CD14-positive monocyte (primary cell): ENCODE measurements around the gene RGCC. TPM values are rescaled to one million over a fixed set of nuclear protein-coding genes. Genes with fewer than 3 reads are reported as not detected.
A peak's percentile ranks its signal among the peaks of the same experiment; 100 is the strongest.

Experiments used
- DNase-seq, 3 donors: peaks; one replicate each; pipeline ENCODE4 v3.0.0-alpha.2; 2011 to 2022
- H2AFZ ChIP-seq: 2 replicates; pipeline ENCODE4 v1.6.0; 2012; ENCODE audit warnings: mild to moderate bottlenecking, low read depth, low read length, inconsistent platforms; ENCODE audit not compliant: insufficient read depth, poor library complexity, severe bottlenecking
- H3K27ac ChIP-seq, 2 donors: 1 replicate in 1 of 2; 2 replicates in 1 of 2; pipeline ENCODE4 v1.5.1; 2012 to 2013; ENCODE audit warnings: low read length in 2 of 2, control low read depth in 1 of 2, inconsistent platforms in 1 of 2, low read depth in 1 of 2, mild to moderate bottlenecking in 1 of 2
- H3K27me3 ChIP-seq, 2 donors: one replicate each; pipeline versions ENCODE4 v1.6.0 to v1.6.1; 2011 to 2013; ENCODE audit warnings: low read length in 2 of 2; ENCODE audit not compliant: control insufficient read depth in 2 of 2, insufficient read depth in 2 of 2
- H3K36me3 ChIP-seq, 2 donors: replicated peaks in 1 of 2; 1 replicate in 1 of 2; 2 replicates in 1 of 2; pipeline versions ENCODE4 v1.5.1 to v1.6.1; 2012 to 2013; ENCODE audit warnings: low read length in 2 of 2, control low read depth in 1 of 2, inconsistent platforms in 1 of 2, mild to moderate bottlenecking in 1 of 2; ENCODE audit not compliant: insufficient read depth in 2 of 2, control insufficient read depth in 1 of 2
- H3K4me1 ChIP-seq, 2 donors: 1 replicate in 1 of 2; 2 replicates in 1 of 2; pipeline versions ENCODE4 v1.5.1 to v1.6.1; 2012 to 2013; ENCODE audit warnings: low read length in 2 of 2, control low read depth in 1 of 2, inconsistent platforms in 1 of 2, mild to moderate bottlenecking in 1 of 2, moderate library complexity in 1 of 2; ENCODE audit not compliant: insufficient read depth in 2 of 2, control insufficient read depth in 1 of 2
- H3K4me2 ChIP-seq: replicated peaks from 2 replicates; pipeline ENCODE3; 2012; ENCODE audit warnings: low read length, moderate library complexity, mild to moderate bottlenecking; ENCODE audit not compliant: poor library complexity, severe bottlenecking; ENCODE audit errors: extremely low read depth
- H3K4me3 ChIP-seq, 3 experiments: fragments of 200-600 bp in 1 of 3; sonication (generic) in 1 of 3; replicated peaks in 1 of 3; 1 replicate in 2 of 3; 2 replicates in 1 of 3; pipeline ENCODE4 v1.5.1; 2011 to 2013; ENCODE audit warnings: low read length in 3 of 3, mild to moderate bottlenecking in 3 of 3, control low read depth in 2 of 3, low read depth in 2 of 3, inconsistent platforms in 1 of 3, moderate library complexity in 1 of 3
- H3K79me2 ChIP-seq: 2 replicates; pipeline ENCODE4 v1.6.0; 2012; ENCODE audit warnings: mild to moderate bottlenecking, control low read depth, inconsistent platforms, low read length, moderate library complexity; ENCODE audit not compliant: insufficient read depth
- H3K9ac ChIP-seq: 2 replicates; pipeline ENCODE4 v1.6.0; 2017; ENCODE audit warnings: low read length, mild to moderate bottlenecking; ENCODE audit not compliant: insufficient read depth, poor library complexity, severe bottlenecking
- H3K9me3 ChIP-seq, 2 donors: replicated peaks in 1 of 2; 1 replicate in 1 of 2; 2 replicates in 1 of 2; pipeline versions ENCODE4 v1.5.1 to v1.6.1; 2012 to 2013; ENCODE audit warnings: low read length in 2 of 2, control low read depth in 1 of 2; ENCODE audit not compliant: control insufficient read depth in 1 of 2, insufficient read depth in 1 of 2
- H4K20me1 ChIP-seq: 2 replicates; pipeline ENCODE4 v1.6.0; 2012; ENCODE audit warnings: mild to moderate bottlenecking, low read length, control low read depth, moderate library complexity; ENCODE audit not compliant: insufficient read depth
- H3K27ac Mint-ChIP-seq, 7 donors: one replicate each; pipeline ENCODE4 v1.8.0; 2020; ENCODE audit warnings: mild to moderate bottlenecking in 7 of 7, mixed read lengths in 7 of 7, moderate library complexity in 6 of 7, inconsistent platforms in 2 of 7
- H3K27me3 Mint-ChIP-seq, 3 donors: one replicate each; pipeline ENCODE4 v1.8.0; 2021 to 2022; ENCODE audit warnings: low read depth in 3 of 3, mild to moderate bottlenecking in 3 of 3, mixed read lengths in 3 of 3, moderate library complexity in 3 of 3, inconsistent platforms in 1 of 3
- H3K36me3 Mint-ChIP-seq, 2 donors: one replicate each; pipeline ENCODE4 v1.8.0; 2020; ENCODE audit warnings: mixed read lengths in 2 of 2, inconsistent platforms in 1 of 2, mild to moderate bottlenecking in 1 of 2
- H3K4me1 Mint-ChIP-seq: one replicate; pipeline ENCODE4 v1.8.0; 2020; ENCODE audit warnings: mild to moderate bottlenecking, mixed read lengths
- H3K4me3 Mint-ChIP-seq, 2 donors: one replicate each; pipeline ENCODE4 v1.8.0; 2020; ENCODE audit warnings: mild to moderate bottlenecking in 2 of 2, mixed read lengths in 2 of 2, moderate library complexity in 1 of 2
- H3K9me3 Mint-ChIP-seq, 7 donors: one replicate each; pipeline ENCODE4 v1.8.0; 2020 to 2022; ENCODE audit warnings: mixed read lengths in 7 of 7, mild to moderate bottlenecking in 6 of 7, moderate library complexity in 6 of 7, inconsistent platforms in 2 of 7
- CTCF ChIP-seq: fragments of 200-600 bp; IDR thresholded peaks from one replicate; pipeline ENCODE4 v1.8.0; 2022; ENCODE audit warnings: antibody characterized with exemption, mild to moderate bottlenecking
- WGBS: methylation state at CpG from one replicate; pipeline ENCODE4 v1.1.5; 2013; ENCODE audit warnings: missing lambda C conversion rate; ENCODE audit not compliant: insufficient coverage; 5-methylcytosine and 5-hydroxymethylcytosine counted together
- intact Hi-C, 2 donors: fragments of 100-400 bp; cut with micrococcal nuclease; formaldehyde crosslinking; loops; one replicate each; pipeline versions ENCODE4 v1.15.0 to v1.15.1; 2023
- polyA plus RNA-seq, 3 donors: library from polyadenylated mRNA; depleted of rRNA in 1 of 3; unstranded in 2 of 3; stranded (reverse) in 1 of 3; fragments of 300-500 nt in 2 of 3; fragments of >200 nt in 1 of 3; fragmentation: Illumina TruSeq in 2 of 3; gene quantifications; 1 replicate in 2 of 3; 2 replicates in 1 of 3; pipeline ENCODE4 v1.2.3, GENCODE V29; 2012 to 2021

RGCC gene
- polyA plus RNA-seq, 3 donors = 4.3 to 49.5 (median 26.0) TPM

- Mint-ChIP-seq H3K27ac (peak overlapping the region in 5 of 7 donors; percentile 65 to 90 (median 84)), H3K36me3 (peaks cover 21 to 37% of the 10 kb centered on the region in 2 donors), H3K27me3 (peaks cover 24 to 51% (median 35%) of the 10 kb centered on the region in 3 donors), H3K9me3 (peaks cover 3 to 20% (median 11%) of the 10 kb centered on the region in 7 donors), H3K4me1 (peaks cover 50% of the 10 kb centered on the region), H3K4me3 (peak overlapping the region; percentile 89 to 94)
- H3K9me3 ChIP-seq = peaks cover 3 to 8% of the 10 kb centered on the region in 2 donors
- peak overlapping the region; percentile 50 to 92 (median 79) for H3K4me3 ChIP-seq
- peaks cover 32% of the 10 kb centered on the region for H3K79me2 ChIP-seq
- H3K9ac ChIP-seq = peak overlapping the region; percentile 86
- H3K27ac ChIP-seq = peak overlapping the region in 1 of 2 donors; percentile 72
- intact Hi-C loops = loop anchor here (5.0 kb wide), 3 partner anchors 35 to 195 kb away; no protein-coding TSS in a partner anchor
- under 1% methylated on average over 30 of the region's 56 CpGs for WGBS
- peaks cover 15% of the 10 kb centered on the region for H4K20me1 ChIP-seq
- H2AFZ ChIP-seq = peak overlapping the region; percentile 71
- peaks cover 6 to 30% of the 10 kb centered on the region in 2 donors for H3K27me3 ChIP-seq
- DNase-seq = no peak
- no peaks in the 10 kb centered on the region for H3K36me3 ChIP-seq
- peaks cover 44 to 56% of the 10 kb centered on the region in 2 donors for H3K4me1 ChIP-seq
- peak overlapping the region; percentile 88 for H3K4me2 ChIP-seq
- no peak for TF ChIP-seq CTCF
These were observed 338 bp downstream of the RGCC start for GRCh38 chr13:41457589-41458186.

- H3K79me2 ChIP-seq = peaks cover 35% of the 10 kb centered on the region
- Mint-ChIP-seq H3K36me3 (peaks cover 21 to 39% of the 10 kb centered on the region in 2 donors), H3K27ac (peak overlapping the region in 6 of 7 donors; percentile 65 to 90 (median 81)), H3K27me3 (peaks cover 24 to 51% (median 35%) of the 10 kb centered on the region in 3 donors), H3K4me1 (peaks cover 56% of the 10 kb centered on the region), H3K4me3 (peak overlapping the region; percentile 89 to 94), H3K9me3 (peaks cover 3 to 20% (median 11%) of the 10 kb centered on the region in 7 donors)
- H3K27me3 ChIP-seq = peaks cover 6 to 30% of the 10 kb centered on the region in 2 donors
- H3K4me3 ChIP-seq = peak overlapping the region; percentile 50 to 92 (median 79)
- peak overlapping the region; percentile 88 for H3K4me2 ChIP-seq
- no peak for TF ChIP-seq CTCF
- peak in 2 of 3 donors; percentile 46 to 57 for DNase-seq
- peak overlapping the region in 1 of 2 donors; percentile 72 for H3K27ac ChIP-seq
- H4K20me1 ChIP-seq = peaks cover 15% of the 10 kb centered on the region
- H3K36me3 ChIP-seq = no peaks in the 10 kb centered on the region
- H3K4me1 ChIP-seq = peaks cover 49 to 62% of the 10 kb centered on the region in 2 donors
- H3K9me3 ChIP-seq = peaks cover 3 to 8% of the 10 kb centered on the region in 2 donors
- intact Hi-C loops = loop anchor here (5.0 kb wide), 3 partner anchors 34 to 194 kb away; no protein-coding TSS in a partner anchor
- peak overlapping the region; percentile 71 for H2AFZ ChIP-seq
- H3K9ac ChIP-seq = peak overlapping the region; percentile 86
- WGBS = under 1% methylated on average over 48 of the region's 50 CpGs
These were observed 924 bp downstream of the RGCC start for GRCh38 chr13:41458187-41458760.
